Activated T-cell treated with anti-CD3 and anti-CD28 coated beads for 4 hours (primary cell): ENCODE data around the gene KCNQ2.
"Not testable (repeated sequence)": the region's sequence is repeated elsewhere in the genome, so short reads cannot be mapped to it uniquely, and the experiment has no call there.

Experiments
- DNase-seq: peaks from one replicate; pipeline ENCODE4 v3.0.0-alpha.2; 2020

Gene KCNQ2

DNA sequence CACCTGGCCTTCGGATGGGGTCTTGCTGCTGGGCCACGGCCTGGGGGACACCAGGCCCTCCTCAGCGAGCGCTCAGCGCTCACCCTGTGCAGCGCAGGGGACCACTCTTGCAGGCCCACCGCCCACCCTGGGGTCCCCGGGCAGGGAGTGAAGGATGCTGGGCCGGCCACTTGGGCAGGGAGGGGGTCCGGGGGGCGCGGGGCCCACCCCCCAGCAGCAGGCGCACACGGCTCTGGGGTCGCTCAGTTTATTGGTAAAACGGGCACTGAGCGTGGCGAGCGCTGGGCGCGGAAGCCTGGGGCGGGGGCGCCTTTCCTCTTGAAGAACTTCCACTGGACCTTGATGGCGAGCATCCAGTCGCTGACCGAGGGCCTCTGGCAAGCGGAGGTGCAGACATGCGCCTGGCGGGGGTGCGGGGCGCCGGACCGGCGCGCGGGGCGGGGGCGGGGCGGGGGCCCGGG is 15.4 kb upstream of the KCNQ2 start:
- no peak for DNase-seq

DNA sequence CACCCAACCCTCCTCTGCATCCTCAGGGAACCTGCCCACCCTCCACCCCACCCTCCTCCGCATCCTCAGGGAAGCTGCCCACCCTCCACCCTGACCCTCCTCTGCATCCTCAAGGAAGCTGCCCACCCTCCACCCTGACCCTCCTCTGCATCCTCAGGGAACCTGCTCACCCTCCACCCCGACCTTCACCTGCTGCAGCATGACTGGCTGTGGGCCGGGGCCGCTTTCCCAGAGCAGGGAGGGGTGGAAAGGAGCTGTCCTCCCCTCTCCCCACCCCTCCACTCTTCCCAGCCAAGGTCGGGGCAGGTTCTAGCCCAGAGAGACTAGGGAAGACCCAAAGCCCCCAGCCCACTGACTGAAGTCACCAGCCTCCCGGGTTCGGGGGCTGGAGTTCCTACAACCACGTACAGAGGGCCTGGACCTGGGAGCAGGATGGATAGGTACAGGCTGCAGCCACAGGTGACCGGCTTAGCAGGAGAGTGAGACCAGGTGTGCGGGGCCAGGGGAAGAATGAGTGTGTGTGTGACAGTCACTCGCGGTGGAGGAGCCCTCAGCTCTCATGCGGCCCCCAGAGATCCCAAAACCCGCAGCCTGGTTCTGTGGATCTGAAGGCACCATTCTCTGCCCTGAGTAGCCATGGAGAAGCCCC is 14.8 kb upstream of the KCNQ2 start:
- no peak for DNase-seq

DNA sequence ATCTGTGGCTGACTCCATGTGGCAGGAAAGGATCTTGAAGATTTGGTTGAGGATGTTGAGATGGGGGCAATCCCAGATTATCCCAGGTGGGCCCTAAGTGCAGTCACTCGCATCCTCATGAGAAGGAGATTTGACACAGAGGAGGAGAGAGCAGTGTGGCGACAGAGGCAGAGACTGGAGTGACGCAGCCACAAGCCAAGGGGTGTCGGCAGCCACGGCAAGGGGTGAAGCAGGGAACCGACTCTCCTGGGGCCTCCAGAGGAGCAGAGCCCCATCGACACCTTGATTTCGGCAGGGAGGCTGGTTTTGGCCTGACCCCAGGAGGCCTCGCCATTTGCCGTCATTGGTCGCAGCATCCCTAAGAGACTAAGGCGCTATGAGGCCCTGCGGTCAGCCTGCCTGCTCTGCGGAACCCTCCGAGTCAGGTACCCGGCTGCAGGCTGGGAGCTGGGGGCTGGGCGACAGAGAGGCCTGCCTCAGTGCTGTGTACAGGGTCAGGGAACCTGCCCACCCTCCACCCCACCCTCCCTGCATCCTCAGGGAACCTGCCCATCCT is 13.9 kb upstream of the KCNQ2 start:
- DNase-seq = no peak

- DNase-seq = no peak
These were observed 12.4 kb upstream of the KCNQ2 start for GRCh38 chr20:63484651-63485403.

- no peak for DNase-seq
These were observed 11.8 kb upstream of the KCNQ2 start for GRCh38 chr20:63484236-63484635.

- DNase-seq = no peak
These were observed 11.4 kb upstream of the KCNQ2 start for GRCh38 chr20:63483834-63484233.

DNA sequence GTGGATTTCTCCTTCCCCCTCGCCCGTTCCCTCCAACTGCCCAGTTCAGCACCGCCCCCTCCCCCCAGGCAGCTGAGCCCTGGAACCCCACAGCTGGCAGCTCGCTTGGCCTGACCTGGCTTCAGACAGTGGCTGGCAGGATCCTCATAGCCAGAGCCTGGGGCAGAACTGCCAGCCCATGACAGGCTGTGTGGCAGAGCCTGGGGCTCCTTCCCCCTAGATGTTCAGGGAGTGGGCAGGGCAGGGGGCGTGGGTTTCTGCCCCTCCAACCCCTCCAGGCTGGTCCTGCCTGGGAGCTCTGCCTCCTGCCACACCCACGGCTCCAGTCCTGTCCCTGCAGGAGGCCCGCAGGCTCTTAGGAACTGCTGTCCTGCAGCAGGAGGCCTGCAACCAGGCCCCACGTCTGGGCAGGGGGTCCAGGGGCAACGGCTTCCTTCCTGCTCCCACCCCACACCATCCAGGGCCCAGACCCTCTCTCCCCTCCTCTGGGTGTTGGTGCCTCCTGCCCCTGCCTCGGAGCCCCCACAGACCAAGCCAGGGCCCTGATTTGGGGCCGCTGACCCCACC is 9.6 kb upstream of the KCNQ2 start:
- no peak for DNase-seq

GRCh38 chr20:63481503-63481902 is 9.0 kb upstream of the KCNQ2 start:
- no peak for DNase-seq

DNA sequence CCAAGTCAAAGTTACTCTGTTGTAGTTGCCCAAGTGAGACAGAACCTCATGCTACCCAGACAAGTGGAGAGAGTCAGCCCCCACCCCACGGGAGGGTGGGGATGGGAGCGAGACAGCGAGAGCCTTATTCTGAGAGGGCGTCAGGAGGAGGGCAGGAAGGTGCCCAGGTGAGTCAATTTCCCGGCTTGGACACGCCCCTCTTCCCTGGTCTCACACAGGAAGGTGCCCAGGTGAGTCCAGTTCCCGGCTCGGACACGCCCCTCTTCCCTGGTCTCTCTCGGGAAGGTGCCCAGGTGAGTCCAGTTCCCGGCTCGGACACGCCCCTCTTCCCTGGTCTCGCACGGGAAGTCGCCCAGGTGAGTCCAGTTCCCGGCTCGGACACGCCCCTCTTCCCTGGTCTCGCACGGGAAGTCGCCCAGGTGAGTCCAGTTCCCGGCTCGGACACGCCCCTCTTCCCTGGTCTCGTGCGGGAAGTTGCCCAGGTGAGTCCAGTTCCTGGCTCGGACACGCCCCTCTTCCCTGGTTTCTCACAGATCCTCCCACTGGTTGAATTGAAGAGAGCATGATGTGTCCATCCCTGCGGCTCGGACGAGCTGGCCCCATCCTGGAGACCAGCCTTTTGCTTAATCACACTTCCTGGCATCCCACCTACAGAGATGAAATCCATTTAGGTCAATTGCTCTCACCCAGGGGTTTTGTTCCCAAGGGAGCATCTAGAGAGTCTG is 7.4 kb upstream of the KCNQ2 start:
- DNase-seq = not testable (repeated sequence)

DNA sequence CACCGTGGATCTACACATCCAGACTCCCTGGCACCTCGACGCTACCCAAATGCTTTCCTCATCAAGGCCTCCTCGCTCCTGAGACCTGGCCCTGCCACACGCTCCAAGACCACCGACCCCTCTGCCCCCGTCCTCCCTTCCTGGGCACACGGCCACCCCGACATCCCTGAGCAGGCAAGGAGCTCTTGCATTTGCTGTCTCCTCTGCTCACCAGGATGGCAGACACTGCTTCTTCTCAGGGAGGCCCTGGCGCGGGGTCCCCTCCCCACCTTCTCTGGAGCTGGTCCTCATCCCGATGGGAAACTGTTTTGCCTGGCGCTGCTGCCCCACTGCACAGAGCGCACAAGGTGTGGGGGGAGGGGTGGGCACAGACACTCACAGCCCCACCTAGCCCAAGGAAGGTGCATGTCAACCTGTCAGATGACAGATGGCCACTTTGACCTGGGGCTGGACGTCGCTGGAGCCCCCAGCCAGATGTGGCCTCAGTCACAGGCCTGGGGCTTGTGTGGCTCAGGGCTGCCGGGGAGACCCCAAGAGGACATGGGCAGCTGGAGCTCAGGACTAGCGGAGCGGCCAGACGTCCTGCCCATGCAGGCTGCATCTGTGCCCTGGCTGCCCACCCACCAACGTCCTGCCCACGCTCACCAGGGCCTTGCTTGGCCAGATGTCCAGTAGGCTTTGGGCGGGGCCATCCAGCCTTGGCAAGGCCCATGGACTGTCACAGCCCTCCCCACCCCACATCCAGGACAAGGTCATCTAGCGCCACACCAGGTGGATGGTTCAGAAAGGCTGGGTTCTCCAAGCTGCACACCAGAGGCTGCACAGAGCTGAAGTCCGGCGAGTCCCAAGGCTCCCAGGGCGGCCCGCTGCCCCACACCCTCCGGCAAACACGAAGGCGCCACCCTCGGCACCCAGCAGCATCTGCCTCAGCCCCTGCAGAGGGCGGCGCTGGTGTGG is 6.2 kb upstream of the KCNQ2 start:
- DNase-seq = no peak

DNA sequence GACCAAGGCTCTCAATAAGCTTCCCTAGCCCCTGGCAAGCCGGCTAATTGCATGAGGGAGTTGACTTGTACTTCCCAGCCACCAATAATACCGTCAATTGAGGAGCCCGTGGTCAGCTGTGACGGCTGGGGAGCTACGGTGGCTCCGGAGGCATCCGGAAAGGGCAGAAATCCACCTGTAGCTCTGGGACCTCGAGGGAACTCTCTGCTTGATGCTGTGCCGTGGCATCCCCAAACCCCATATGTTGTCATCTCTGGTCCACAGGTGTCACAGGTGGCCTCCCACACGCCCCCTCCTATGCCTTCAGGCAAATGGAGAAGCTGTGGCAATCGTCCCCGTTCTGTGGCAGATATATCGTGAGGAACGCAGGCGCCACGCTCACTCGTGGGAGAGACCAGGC is 5.5 kb upstream of the KCNQ2 start:
- DNase-seq = no peak

DNA sequence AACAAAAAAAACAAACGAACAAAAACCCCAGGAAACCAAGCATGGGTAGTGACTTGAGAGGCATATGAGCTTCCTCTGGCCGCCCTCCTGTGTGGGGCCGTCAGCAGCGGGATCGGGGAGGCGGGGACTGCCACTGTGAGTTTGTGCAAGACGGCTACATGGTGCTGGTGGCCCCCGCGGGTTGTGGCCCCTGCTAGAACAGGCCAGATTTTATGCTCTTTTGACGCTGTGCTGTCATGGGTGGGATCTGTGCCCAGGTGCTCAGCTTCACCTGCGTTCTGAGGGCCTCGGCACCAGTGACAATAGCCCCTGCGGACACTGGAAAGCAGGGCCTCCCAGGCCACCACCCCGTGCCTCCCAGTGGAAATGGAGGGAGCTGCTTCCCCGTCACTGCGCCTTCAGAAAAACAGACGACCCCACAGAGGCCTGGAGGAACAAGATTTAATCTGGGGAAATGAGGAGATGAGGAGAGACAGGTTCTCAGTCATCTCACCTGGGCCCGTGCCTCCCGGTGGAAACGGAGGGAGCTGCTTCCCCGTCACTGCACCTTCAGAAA is 4.7 kb upstream of the KCNQ2 start:
- DNase-seq = no peak

DNA sequence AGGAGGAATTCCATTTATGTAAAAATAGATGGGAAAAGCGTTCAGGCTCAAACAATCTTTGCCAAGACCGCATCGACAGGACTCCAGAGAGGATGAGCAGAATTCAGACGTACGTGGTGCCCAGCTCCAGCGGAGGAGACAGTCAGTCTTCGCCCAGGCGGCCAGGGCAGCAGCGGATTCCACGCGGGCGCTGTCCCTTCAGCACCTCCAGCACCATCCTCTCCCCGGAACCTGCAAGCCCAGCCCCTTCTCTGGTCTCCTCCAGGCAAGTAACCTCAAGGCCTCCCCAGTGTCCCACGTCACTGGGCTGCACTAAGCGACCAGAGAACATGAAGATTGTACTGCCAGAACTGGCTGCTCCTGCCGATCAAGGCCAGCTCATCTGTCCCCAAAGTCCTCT is 2.8 kb upstream of the KCNQ2 start:
- no peak for DNase-seq

- no peak for DNase-seq
These were observed 1.3 kb upstream of the KCNQ2 start for GRCh38 chr20:63473555-63474449.

- no peak for DNase-seq
These were observed 471 bp upstream of the KCNQ2 start for GRCh38 chr20:63472862-63473390.

DNA sequence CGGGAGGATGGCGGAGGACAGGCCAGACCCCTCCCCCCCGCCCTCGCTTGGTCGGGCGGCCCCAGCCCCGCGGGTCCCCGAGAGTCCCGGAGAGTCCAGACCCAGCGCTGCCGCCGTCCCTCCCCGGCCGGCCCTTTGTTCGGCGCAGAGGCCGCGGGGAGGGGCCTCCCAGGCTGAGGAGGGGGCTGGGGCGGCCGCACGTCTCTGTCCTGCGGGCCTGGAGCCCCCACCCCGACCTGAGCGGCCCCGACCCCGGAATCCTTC is 806 bp downstream of the KCNQ2 start:
- DNase-seq = no peak

DNA sequence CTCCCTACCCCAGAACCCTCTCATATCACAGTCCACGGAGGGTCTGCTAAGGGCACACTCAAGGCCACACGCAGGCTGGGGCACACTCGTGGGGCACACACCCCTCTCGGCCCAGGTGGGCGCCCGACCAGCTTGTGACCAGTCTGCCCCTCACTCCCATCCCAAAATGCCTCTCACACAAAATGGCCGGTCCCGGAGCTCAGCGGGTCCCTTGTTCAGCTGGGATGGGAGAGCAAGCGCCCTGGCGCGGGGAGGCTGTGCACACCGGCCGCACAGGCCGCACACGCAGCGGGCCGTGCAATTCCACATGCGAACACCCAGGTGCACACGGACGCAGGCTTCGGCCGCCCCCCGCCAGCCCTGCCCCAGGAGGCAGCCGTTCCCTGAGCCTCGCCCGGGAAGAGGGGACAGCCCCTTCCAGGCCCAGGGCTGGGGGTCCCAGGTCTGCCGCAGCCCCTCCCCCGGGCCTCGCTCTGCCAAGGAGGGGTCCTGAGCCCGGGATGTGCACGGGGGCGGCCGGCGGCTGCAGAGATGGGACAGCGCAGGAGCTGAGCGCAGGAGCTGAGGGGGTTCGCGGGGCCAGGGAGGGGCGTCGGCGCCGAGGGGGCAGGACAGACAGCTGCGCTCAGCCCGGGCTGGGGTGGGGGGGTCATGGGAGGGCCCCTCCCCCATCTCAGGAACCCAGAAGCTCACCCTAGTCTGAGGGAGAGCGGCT is 1.3 kb downstream of the KCNQ2 start:
- no peak for DNase-seq

DNA sequence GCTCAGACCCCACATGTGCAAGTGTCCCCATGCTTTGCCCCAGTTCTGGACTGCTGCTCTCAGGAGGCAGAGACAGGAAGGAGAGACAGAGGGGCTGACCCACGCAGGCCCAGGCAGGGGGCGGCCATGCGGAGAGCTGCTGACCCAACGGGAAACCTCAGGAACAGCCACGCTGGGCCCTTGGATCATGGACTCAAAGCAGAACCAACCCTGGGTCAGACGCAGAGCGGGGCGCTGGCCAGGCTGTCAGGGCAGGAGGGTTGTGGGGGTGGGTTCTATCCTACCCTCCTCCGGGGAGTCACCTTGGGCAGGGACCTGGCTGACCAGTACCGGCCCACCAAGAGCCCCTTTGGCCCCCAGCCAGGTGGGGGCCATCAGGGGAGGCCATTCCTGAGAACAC is 2.0 kb downstream of the KCNQ2 start:
- no peak for DNase-seq

DNA sequence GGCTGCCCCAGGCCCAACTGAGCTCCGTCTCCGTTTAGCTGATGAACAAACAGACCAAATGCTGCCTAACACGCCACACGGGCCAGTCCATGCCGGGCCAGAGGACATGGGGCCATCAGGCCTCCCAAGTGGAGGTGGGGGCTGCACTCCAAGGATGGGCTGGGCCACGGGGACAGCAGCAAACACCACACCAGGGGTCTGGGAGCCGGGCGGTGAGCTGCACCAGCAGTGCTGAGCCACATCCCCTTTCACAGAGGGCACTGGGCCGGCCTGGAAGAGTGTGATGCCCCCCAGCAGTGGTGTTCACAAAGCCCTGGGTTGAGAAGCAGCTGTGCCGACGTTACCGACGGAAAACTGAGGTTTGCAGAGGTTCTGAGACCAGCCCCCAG is 2.7 kb downstream of the KCNQ2 start:
- no peak for DNase-seq
